Stimulated activated CD4-positive, alpha-beta T cell treated with anti-CD3 and anti-CD28 coated beads, TNF-alpha, amount 100 ng/mL, for 48 hours (primary cell): ENCODE data around the gene ZNF611.
"Not testable (repeated sequence)": the region's sequence is repeated elsewhere in the genome, so short reads cannot be mapped to it uniquely, and the experiment has no call there.

Experiments
- DNase-seq, 3 donors: peaks; one replicate each; pipeline ENCODE4 v3.0.0-alpha.2; 2020; ENCODE audit warnings: low read depth in 3 of 3

ZNF611 gene

GRCh38 chr19:52734893-52735661 is at the start of gene ZNF611:
TSS of gene ZNF611 (minus strand) at chr19:52735044. CDS start at chr19:52715894, 19,150 bp downstream.
- peak; percentile 97 to 98 (median 97) for DNase-seq

DNA sequence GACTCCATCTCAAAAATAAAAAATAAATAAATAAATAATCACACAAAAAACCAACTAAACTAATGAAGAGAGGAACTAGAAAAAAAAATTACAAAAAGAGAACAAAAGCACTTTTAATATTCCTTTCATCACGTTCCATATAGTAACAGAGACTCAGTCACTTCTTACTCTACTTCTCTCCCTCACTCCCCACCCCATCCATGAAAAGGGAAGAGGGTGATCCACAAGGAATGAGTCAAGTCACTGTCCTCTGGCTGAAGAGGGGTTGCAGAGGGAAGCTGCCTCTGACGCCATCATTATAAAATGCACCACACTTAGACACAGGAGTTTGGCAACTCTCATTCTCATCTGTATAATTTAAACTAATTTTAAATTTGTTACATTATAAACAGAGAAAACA is 48.0 kb upstream of the ZNF611 start:
- DNase-seq, result not testable (repeated sequence)

GRCh38 chr19:52778811-52779210 is 44.0 kb upstream of the ZNF611 start:
- DNase-seq, result no peak

DNA sequence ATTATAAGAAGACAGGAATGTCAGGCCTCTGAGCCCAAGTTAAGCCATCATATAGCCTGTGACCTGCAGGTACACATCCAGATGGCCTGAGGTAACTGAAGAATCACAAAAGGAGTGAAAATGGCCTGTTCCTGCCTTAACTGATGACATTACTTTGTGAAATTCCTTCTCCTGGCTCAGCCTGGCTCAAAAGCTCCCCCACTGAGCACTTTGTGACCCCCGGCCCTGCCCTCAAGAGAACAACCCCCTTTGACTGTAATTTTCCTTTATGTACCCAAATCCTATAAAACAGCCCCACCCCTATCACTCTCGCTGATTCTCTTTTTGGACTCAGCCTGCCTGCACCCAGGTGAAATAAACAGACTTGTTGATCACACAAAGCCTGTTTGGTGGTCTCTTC is 21.6 kb upstream of the ZNF611 start:
- DNase-seq, result not testable (repeated sequence)

- DNase-seq, result no peak
Observed at GRCh38 chr19:52749780-52750179, 14.9 kb upstream of the ZNF611 start.

- DNase-seq, result no peak
Observed at GRCh38 chr19:52748336-52748950, 13.6 kb upstream of the ZNF611 start.

GRCh38 chr19:52745919-52746318 is 11.1 kb upstream of the ZNF611 start:
- DNase-seq, result not testable (repeated sequence)

DNA sequence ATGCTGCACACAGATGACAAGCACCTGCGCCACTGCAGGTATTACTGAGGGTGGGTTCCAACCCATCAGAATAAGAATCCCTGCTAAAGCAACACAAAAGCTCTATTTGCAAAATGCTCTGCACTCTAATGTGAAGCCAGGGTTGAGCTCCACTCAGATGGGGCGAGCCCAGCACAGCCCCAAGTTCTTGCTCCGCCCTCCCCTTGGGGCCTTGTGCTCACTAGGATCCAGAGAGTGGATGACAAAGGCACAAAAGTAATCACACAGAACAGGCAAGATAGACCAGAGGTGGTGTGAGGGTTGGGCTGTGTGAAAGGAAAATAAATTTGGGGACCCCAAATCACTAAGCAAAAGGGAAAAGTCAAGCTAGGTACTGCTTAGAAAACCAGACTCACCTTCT is 8.2 kb upstream of the ZNF611 start:
- no peak for DNase-seq

GRCh38 chr19:52742516-52742915 is 7.7 kb upstream of the ZNF611 start:
- no peak for DNase-seq

GRCh38 chr19:52741951-52742485 is 7.2 kb upstream of the ZNF611 start:
- no peak for DNase-seq

DNA sequence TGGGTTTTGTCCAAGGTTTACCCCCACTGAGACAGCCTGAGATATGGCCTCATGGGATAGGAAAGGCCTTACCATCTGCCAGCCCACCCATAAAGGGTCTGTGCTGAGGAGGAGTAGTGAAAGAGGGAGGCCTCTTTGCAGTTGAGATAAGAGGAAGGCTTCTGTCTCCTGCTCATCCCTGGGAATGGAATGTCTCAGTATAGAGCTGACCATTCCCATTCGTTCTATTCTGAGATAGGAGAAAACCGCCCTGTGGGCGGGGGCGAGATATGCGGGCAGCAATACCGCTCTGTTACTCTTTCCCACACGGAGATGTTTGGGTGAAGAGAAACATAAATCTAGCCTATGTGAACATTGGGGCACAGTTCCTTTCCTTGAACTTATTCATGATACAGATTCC is 6.5 kb upstream of the ZNF611 start:
- DNase-seq, result not testable (repeated sequence)

DNA sequence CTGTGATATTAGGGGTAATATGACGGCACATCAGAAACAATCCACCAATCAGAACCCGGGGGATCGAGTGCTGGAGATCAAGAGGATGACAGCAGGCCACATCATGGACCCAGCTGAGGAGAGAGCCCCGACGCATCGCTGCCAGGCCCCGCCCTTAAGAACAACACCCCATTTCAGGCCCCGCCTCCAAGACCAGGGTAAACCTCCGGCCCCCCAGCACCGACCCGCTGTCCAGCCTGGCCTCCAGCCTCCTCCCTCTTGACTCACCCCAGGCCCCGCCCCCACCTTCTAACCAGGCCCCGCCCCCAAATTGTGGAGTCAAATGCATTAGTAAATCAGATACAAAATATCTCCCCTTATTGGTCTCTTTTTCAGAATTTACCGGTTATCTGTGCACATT is 4.7 kb upstream of the ZNF611 start:
- DNase-seq, result no peak

DNA sequence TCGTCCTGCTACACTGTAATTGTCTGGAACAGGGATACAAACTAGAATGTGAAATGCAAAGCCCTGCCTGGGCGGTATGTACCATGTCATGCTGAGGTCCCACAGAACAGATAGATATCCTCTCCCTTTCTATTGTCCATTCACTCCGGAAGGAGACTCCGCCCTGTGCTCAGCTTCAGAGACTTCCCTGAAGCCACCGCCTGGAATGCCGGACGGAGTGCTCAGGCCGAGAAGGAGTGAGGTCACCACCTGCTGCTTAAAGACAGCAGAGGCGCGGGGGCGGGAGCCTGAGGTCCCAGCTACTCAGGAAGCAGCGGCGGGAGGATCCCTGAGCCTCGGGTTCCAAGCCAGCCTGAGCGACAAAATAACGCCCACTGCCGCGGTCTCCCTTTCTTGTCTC is 890 bp upstream of the ZNF611 start:
- no peak for DNase-seq

DNA sequence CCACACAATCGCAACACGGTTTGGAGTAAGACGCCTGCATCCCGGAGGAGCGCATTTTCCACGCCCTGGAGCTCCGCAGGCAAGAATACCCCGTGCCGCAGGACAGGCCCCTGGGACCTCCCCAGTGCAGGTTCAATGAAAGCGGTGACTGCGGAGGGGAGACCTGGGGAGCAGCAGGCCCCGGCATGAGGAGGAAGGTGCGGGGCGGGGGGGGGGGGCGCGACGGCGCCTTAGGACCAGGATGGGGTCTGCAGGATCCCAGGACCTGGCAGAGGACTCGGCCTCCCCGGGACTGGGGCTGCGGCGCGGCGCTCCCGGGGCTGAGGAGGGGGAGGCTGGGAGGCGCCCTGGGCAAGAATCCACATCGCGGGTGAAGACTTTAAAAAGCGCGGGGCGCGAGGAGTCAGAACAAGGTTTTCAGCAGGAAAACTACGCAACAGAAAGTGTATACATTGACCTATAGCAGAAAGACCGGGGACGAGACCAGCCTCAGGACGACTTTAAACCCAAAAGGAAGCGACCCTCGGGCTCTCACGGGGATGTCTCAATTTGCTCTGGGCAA is 432 bp downstream of the ZNF611 start:
- no peak for DNase-seq

DNA sequence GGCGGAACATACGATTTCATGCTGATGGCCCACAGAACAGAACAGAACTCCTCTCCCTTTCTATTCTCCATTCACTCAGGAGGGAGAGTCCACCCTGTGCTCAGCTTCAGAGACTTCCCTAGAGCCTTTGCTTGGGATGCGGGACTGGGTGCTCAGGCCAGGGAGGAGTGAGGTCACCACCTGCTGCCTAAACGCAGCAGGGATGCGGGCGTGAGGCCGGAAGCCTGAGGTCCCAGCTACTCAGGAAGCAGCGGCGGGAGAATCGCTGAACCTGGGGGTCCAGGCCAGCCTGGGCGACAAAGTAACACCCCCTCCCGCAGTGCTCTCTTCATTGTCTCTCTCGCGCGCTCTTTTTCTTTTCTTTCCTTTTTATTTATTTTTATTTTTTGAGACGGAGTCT is 8.8 kb downstream of the ZNF611 start:
- not testable (repeated sequence) for DNase-seq

GRCh38 chr19:52725528-52725961 is 9.3 kb downstream of the ZNF611 start:
- no peak for DNase-seq

- no peak for DNase-seq
Observed at GRCh38 chr19:52724701-52725514, 9.9 kb downstream of the ZNF611 start.

GRCh38 chr19:52723907-52724598 is 10.8 kb downstream of the ZNF611 start:
- DNase-seq, result not testable (repeated sequence)

DNA sequence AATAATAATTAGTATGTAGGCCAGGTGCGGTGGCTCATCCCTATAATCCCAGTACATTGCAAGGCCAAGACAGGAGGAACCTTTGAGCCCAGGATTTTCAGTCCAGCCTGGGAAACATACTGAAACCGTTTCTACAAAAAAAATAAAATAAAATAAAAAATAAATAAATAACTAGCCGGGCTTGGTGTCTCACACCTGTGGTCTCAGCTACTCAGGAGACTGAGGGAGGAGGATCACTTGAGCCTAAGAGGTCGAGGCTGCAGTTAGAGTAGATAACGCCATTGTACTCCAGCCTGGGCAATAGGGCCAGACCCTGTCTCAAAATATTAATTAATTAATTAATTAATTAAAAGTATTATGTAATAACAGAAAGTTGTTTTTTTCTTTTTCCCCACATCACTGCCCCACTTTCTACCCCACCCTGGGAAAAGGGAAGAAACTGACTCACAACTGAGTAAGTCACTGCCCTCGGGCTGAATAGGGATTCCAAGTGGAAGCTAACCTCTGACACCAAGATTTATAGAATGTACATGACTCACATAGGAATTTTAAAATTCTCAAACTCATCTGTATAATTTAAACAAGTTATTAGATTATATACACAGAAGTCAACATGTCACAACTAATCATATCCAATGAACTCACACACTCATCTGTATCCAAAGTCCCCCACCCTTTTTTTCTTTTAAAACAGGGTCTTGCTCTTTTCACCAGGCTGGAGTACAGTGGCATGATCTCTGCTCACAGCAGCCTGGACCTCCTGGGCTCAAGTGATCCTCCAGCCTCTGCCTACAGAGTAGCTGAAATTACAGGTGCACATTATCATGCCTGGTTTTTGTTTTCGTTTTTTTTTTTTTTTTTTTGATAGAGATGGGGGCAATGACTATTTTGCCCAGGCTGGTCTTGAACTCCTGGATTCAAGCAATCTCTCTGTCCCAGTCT is 12.5 kb downstream of the ZNF611 start:
- no peak for DNase-seq

DNA sequence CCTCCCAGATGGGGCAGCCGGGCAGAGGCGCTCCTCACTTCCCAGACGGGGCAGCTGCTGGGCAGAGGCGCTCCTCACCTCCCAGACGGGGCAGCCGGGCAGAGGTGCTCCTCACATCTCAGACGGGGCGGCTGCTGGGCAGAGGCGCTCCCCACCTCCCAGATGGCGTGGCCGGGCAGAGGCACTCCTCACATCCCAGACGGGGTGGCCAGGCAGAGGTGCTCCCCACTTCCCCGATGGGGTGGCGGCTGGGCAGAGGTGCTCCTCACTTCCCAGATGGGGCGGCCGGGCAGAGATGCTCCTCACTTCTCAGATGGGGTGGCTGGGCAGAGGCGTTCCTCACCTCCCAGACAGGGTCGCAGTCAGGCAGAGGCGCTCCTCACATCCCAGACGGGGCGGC is 14.3 kb downstream of the ZNF611 start:
- not testable (repeated sequence) for DNase-seq
